Stimulated activated CD4-positive, alpha-beta T cell treated with anti-CD3 and anti-CD28 coated beads, TNF-alpha, amount 100 ng/mL, for 4 hours (primary cell): Measurements from ENCODE around the gene CELF2.

Experiments
- DNase-seq, 3 experiments: peaks; one replicate each; pipeline ENCODE4 v3.0.0-alpha.2; 2020; ENCODE audit warnings: low read depth in 3 of 3

CELF2 gene

DNA sequence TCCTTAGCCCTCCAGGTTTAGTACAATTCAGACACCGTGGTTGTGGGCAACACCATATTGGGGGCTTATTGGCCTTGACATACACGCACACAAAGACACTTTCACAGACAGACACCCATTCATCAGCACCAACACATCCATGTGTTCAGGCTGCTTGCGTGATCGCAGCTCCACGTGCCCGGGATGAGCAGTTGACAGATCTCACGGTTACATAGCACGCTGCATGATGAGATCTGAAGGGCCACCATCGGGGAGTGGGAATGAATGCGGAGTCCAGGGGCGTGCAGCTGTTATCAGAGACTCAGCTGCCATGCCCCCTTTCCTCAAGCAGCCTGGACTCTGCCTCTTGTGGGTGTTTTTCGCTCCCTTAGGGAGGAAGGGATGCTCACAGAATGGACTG lies 308.6 kb downstream of the CELF2 start:
- no peak for DNase-seq

- DNase-seq: no peak
These were observed 309.4 kb downstream of the CELF2 start for GRCh38 chr10:11326913-11327616.

DNA sequence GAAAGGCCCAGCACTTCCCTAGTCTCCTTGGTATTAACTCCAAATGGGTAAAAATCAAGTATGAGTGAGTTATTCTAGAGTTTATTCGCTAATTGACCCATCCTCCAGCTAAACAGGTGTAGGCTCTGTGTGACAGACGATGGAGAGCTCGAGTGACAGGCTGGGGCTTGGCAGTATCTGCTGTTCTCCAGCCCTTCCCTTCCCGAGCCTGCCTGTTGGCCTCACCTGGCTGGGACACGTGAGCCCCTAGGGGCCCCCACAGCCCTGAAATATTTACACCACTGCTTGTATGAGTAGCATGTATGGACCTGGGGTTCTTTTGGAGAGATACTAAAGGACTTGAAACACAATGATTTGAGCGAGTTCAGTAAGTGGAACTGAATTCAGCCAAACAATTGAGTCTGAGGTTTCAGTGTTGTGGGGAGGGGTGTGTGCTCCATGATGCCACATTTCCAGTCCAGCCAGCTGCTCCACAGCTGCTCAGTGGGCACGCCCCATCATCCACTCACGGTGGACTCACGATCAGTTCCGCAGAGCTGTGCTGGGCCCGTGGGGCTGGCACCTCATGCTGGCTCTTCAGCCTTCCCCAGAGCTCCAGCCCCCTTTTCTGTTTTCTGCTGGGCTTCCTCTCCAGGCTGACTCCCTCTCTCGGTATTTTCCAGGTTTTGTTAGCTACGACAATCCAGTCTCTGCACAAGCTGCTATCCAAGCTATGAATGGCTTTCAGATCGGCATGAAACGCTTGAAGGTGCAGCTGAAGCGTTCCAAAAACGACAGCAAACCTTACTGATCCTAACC lies 310.8 kb downstream of the CELF2 start:
- DNase-seq: no peak

DNA sequence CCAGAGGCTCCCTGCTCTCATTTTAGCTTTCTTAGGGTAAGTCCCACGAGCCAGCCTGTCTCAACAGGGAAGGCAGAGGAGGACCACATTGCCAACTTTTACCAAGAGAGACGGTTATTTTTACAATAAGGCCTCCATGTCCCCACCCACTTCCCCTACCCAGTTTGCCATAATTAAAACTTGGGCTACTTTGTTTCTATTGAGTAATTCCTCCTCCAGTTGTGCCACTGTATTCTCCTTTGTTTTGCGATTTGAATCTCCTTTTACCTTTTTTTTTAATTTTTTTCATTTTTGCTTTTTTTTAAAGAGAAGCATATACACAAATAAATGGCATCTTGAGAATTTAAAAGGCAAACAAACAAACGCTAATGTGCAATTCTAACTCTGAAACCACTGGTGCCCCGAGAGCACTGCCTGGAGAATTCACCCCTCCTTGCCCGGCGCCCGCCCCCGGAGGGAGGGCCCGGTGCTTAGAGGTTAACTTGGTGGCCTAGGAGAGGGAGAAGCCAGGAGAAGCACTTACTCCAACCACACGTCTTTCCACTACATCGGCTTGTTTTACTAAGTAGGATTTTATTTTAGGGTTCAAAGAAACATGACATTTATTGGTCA lies 311.5 kb downstream of the CELF2 start:
- DNase-seq: no peak

DNA sequence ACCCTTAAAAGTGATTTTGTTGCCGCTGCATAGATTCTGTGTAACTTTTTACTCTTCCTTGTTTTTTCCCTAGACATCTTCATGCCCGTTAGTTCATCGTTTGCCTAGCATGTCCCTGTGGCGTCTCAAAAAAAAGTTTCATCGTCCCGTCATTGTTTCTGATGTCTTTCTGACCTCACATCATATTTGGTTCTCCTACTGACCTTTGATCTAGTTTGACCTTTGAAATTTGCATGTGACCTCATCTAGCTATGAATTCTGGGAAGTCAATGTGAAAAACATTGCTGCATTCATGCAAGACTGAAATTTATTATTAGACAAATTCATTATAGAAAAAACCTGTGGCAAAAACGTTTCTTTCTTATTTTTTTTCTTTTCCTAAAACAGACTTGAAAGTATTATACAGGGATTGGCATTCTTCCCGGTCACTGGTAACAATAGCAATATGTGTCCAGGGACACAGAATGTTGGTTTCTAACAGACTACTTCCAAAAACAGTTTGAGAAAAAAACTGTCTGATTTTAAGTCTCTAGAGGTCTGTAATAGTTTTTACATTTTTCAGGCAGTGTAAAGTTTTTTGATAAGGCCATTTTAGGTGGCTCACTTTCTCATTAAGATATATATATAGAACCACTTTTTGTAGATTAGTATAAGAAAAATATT lies 312.8 kb downstream of the CELF2 start:
- DNase-seq: no peak

- no peak for DNase-seq
These were observed 313.4 kb downstream of the CELF2 start for GRCh38 chr10:11331046-11331577.

DNA sequence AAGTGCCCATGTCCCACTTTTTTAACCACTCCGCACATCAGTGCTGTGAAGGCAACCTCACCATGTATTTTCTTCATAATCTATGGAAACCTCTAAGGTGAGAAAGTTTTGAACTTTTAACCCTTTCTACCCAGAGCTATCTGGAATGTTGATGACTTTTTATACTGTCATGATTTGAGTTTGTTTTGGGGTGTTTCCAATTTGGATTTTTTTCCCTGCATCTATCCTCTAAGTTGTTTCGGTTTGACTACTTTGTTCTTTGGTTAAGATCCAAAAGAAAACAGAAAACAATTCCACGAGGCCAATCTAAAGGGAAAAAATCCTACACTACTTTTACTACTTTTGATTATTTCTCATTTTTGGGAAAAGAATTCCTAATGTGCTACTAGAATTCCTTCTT lies 314.1 kb downstream of the CELF2 start:
- DNase-seq: no peak

- no peak for DNase-seq
These were observed 315.2 kb downstream of the CELF2 start for GRCh38 chr10:11332846-11333245.

- DNase-seq: no peak
These were observed 316.8 kb downstream of the CELF2 start for GRCh38 chr10:11334436-11334835.

DNA sequence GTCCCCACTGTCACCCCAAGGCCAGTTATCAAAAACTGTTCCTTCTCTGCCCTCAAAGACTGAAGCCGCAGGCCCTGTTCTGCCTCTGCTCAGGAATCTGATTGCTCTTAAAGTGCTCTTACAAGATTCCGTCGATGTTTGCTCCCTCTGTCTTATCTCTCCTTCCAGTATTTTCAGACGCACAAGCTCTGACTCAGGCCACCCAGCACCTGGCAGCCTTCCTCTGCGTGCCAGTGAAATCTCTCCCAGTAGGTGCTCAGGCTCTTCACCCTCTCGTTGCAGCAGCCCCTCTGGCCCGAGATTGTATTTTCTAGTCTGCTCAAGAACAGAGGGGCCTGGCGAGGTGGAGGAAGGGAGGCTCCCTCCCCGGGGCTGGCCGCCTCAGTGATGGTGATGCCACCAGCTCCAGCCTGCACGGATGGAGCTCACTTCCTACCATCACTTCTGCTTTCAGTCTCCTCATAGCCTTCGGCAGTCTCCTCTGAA lies 317.5 kb downstream of the CELF2 start:
- DNase-seq: no peak

GRCh38 chr10:11335881-11336430 lies 318.3 kb downstream of the CELF2 start:
- no peak for DNase-seq

DNA sequence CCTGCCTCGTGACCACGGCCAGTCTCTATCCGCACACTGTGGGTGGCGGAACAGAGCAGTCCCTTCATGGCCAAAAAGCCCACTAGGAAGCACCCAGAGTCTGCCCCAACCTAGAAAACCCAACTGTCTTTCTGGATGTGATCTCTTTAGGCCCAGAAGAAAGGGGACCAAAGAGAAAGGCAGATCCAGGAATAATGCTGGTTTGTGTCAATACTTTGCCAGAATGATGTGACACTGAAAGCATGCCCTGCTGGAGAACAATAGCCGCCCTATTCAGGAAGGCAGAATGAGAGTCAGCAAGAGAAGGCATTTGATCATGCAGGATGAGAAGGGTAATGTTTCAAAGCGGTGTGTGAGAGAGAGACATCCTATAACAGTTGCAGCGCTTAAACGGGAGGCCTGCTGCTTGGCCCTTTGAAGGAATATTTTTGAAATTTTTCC lies 319.1 kb downstream of the CELF2 start:
- no peak for DNase-seq

- no peak for DNase-seq
These were observed 319.8 kb downstream of the CELF2 start for GRCh38 chr10:11337516-11337915.

- DNase-seq: no peak
These were observed 320.6 kb downstream of the CELF2 start for GRCh38 chr10:11338160-11338844.

GRCh38 chr10:11339013-11339412 lies 321.3 kb downstream of the CELF2 start:
- no peak for DNase-seq

- no peak for DNase-seq
These were observed 322.0 kb downstream of the CELF2 start for GRCh38 chr10:11339660-11340059.

- no peak for DNase-seq
These were observed 323.8 kb downstream of the CELF2 start for GRCh38 chr10:11341283-11341960.

- no peak for DNase-seq
These were observed 326.4 kb downstream of the CELF2 start for GRCh38 chr10:11344081-11344480.

DNA sequence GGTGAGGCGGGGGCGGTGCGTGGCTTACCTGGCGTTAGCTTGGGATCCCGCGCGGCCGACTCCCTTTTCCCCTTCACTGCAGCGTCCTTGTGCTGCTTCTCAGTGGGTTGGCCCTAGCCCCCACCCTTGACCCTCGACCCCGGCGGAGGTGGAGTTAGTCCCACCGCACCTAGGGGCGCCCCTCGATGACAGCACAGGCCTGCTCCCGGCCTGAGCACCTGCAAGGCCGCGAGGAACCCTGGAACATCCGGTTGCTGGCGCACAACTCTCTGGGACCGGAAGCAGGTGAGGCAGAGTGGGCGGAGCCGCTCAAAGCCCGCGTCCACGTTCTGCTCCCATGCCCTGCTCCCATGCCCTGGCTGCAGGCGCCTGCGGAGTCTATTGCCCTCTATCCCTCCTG lies 326.9 kb downstream of the CELF2 start:
- DNase-seq: no peak
